HG03442 (cell line): ENCODE results near the gene MPV17L2.

Source experiments
- ATAC-seq: cut with Tn5 transposase; IDR thresholded peaks from one replicate; pipeline ENCODE4 v1.9.1; 2021; ENCODE audit warnings: mild to moderate bottlenecking, moderate library complexity; ENCODE audit not compliant: unreplicated experiment

The MPV17L2 gene

DNA sequence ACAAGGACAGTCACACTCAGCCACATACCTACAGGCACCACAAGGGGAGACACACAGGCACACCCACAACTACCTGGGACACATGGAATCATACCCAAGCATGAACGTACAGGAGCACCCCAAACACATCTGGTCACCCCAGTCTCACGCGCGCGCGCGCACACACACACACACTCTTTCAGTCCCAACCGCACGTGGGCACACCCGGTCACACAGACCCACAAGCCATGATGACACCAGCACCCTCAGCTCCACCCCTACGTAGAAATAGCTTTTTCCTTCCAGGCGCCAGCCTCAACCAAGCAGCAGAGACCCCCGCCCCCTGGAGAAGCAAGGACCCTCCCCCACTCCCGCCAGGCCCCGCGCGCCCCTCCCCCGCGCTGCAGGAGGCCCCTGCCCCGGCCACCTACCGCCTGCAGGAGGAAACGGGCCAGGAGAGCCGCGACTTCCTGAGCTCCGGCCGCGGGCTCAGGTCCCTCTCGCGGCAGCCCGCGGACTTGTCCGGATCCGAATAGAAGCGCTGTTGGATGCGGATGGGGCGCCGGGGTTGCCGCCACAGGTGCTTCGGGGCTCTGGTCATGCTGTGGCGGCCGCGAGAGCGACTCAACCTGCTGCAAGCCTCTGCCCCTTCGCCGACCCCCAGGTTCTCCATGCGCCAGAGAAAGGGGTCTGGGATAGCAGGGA, 39.7 kb downstream of the MPV17L2 start:
- no peak for ATAC-seq

DNA sequence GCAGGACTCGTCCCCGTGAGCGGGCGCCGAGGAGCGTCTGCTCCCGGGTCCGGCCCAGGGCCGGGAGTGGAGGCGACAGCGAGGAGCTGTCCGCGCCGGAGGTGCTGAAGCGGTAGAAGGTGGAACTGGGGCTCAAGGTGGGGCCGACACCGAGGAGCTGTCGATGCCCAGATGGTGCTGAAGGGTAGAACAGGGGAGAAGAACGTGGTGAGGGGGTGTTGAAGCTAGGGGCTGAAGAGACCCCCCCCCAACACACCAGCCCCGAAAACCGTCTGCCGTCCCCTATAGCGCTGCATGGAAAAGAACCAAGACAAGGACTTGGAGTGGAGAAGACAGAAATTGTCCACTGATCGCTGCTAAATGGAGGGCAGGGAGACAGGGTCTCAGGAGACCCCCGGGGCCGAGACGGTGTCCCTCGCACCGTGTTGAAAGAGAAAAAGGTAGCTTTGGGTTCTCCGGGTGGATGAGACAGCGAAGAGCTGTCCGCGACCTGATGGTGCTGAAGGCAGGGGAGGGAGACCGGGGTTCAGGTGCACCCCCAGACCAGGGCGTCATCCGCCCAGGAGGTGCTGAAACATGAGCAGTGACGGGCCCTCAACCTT, 40.3 kb downstream of the MPV17L2 start:
- no peak for ATAC-seq

DNA sequence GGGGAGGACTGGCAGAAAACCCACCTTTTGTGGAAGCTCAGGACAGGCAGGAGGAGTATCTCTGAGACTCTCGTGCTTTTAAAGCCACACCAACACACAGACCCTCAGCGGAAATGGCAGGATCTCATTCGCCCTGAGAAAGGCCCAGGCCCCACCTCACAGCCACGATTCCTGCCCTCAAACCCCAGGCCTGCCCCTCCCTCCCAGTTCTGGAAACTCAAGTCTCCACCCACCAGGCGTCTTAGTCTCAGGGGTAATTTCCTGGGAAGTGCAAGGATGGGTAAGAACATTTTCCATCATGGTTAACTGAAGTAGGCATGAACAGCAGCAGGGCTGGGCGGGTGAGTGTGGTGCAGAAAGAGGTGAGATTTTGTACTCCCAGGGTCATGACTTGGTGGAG, 41.2 kb downstream of the MPV17L2 start:
- no peak for ATAC-seq

DNA sequence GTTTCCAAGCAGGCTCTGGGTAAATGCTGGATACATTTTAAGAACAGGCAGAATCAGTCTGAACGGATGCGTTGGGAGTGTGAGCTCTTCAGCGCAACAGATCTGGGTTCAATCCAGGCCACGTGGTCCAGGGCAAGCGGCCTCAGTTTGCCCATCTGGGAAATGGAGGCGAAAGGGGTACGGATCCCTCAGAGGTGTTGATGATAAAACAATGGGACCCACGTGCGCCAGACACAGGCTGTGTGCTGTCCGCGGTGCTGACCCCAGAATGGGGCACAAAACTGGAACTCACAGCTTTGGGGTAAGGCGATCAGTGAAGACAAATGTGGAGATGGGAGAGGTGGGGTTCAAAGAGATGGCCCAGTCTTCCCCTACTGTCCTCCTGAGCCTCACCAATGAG, 46.3 kb downstream of the MPV17L2 start:
- no peak for ATAC-seq

DNA sequence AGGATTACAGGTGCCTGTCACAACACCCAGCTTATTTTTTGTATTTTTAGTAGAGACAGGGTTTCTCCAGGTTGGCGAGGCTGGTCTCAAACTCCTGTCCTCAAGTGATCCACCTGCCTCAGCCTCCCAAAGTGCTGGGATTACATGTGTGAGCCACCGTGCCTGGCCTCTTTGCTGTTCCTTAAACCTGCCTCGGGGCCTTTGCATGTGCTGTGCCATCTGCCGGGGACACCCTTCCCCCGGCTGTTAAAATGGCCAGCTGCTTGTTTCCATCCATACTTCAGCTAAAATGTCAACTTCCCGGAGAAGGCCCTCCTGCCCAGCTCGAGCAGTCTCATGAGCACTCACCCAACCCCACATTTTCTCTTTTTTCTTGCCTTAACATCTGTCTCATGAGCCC, 52.3 kb downstream of the MPV17L2 start:
- ATAC-seq: no peak
